Keratinocyte (primary cell): ENCODE data around the gene AKIRIN1. TPM values are rescaled to one million over a fixed set of nuclear protein-coding genes. Genes with fewer than 3 reads are reported as not detected.
A peak's percentile ranks its signal among the peaks of the same experiment; 100 is the strongest.

Experiments
- DNase-seq: peaks from one replicate; pipeline ENCODE4 v3.0.0-alpha.2; 2011; ENCODE audit warnings: low read depth, missing footprints, low spot score
- FAIRE-seq: peaks from 2 replicates; lab custom pipeline; 2011; peaks lifted over from hg19 to GRCh38; lab: Jason Lieb, UNC
- H2AFZ ChIP-seq: 2 replicates; pipeline ENCODE4 v1.6.0; 2012; ENCODE audit warnings: low read length, control low read depth, inconsistent platforms; ENCODE audit not compliant: control insufficient read depth
- H3K27ac ChIP-seq: 2 replicates; pipeline ENCODE4 v1.5.1; 2011; ENCODE audit warnings: low read length; ENCODE audit not compliant: control insufficient read depth, insufficient read depth
- H3K27me3 ChIP-seq: 3 replicates; pipeline ENCODE4 v1.6.0; 2011; ENCODE audit warnings: low read length; ENCODE audit not compliant: control insufficient read depth, insufficient read depth; ENCODE audit errors: extremely low read depth
- H3K36me3 ChIP-seq, 2 experiments: 2 replicates in 1 of 2; 3 replicates in 1 of 2; pipeline ENCODE4 v1.5.1; 2011; ENCODE audit warnings: low read length in 2 of 2, mild to moderate bottlenecking in 1 of 2; ENCODE audit not compliant: control insufficient read depth in 2 of 2, insufficient read depth in 2 of 2; ENCODE audit errors: extremely low read depth in 1 of 2
- H3K4me1 ChIP-seq: 3 replicates; pipeline ENCODE4 v1.5.1; 2011; ENCODE audit warnings: low read length; ENCODE audit not compliant: control insufficient read depth, insufficient read depth; ENCODE audit errors: extremely low read depth
- H3K4me2 ChIP-seq: 3 replicates; pipeline ENCODE4 v1.6.0; 2011; ENCODE audit warnings: low read depth, low read length; ENCODE audit not compliant: control insufficient read depth, insufficient read depth; ENCODE audit errors: extremely low read depth
- H3K4me3 ChIP-seq, 3 experiments: fragments of 200-600 bp in 1 of 3; sonication (generic) in 1 of 3; 2 replicates in 2 of 3; 3 replicates in 1 of 3; pipeline ENCODE4 v1.5.1; 2011 to 2016; ENCODE audit warnings: low read length in 3 of 3, mild to moderate bottlenecking in 3 of 3, control low read depth in 2 of 3, inconsistent platforms in 1 of 3, low read depth in 1 of 3, mixed read lengths in 1 of 3, mixed run types in 1 of 3, moderate library complexity in 1 of 3; ENCODE audit not compliant: control insufficient read depth in 2 of 3, insufficient read depth in 2 of 3; ENCODE audit errors: extremely low read depth in 1 of 3
- H3K79me2 ChIP-seq: 2 replicates; pipeline ENCODE4 v1.6.0; 2012; ENCODE audit warnings: low read length; ENCODE audit not compliant: control insufficient read depth, insufficient read depth
- H3K9ac ChIP-seq: 3 replicates; pipeline ENCODE4 v1.6.0; 2011; ENCODE audit warnings: low read length; ENCODE audit not compliant: control insufficient read depth, insufficient read depth; ENCODE audit errors: extremely low read depth
- H3K9me1 ChIP-seq: 3 replicates; pipeline ENCODE4 v1.6.0; 2011; ENCODE audit warnings: low read length; ENCODE audit not compliant: control insufficient read depth, insufficient read depth; ENCODE audit errors: extremely low read depth
- H3K9me3 ChIP-seq: 2 replicates; pipeline ENCODE4 v1.5.1; 2012; ENCODE audit warnings: low read depth, low read length; ENCODE audit not compliant: control insufficient read depth
- H4K20me1 ChIP-seq: 3 replicates; pipeline ENCODE4 v1.6.0; 2011; ENCODE audit warnings: low read length; ENCODE audit not compliant: control insufficient read depth, insufficient read depth; ENCODE audit errors: extremely low read depth
- CTCF ChIP-seq, 3 experiments: IDR thresholded peaks in 1 of 3; conservative IDR thresholded peaks in 1 of 3; optimal IDR thresholded peaks in 1 of 3; 2 replicates in 2 of 3; 3 replicates in 1 of 3; pipeline versions ENCODE3 to v1.5.1; 2011; ENCODE audit warnings: low read length in 3 of 3, mild to moderate bottlenecking in 3 of 3, moderate library complexity in 2 of 3, control low read depth in 1 of 3, inconsistent platforms in 1 of 3; ENCODE audit not compliant: insufficient read depth in 2 of 3; ENCODE audit errors: extremely low read depth in 1 of 3
- EZH2 ChIP-seq: IDR thresholded peaks from one replicate; pipeline ENCODE4 v1.6.1; 2012; ENCODE audit warnings: inconsistent platforms, mild to moderate bottlenecking, low read length, moderate library complexity
- dilution Hi-C: fragments of 300-500 bp; cut with MboI; formaldehyde crosslinking; loops from one replicate; pipeline ENCODE4 v1.7.0; 2020; ENCODE audit warnings: low sequenced_read_pairs; ENCODE audit not compliant: extremely low pct_ligation_motif_present
- polyA plus RNA-seq, 5 experiments: library from polyadenylated mRNA; depleted of rRNA in 3 of 5; stranded (reverse) in 3 of 5; stranded (forward) in 1 of 5; unstranded in 1 of 5; fragments of >200 nt; gene quantifications; 1 replicate in 1 of 5; 2 replicates in 3 of 5; 3 replicates in 1 of 5; pipeline versions ENCODE4 v1.2.1 to v1.2.3, GENCODE V29; 2011 to 2012; ENCODE audit warnings: missing spikeins in 2 of 5, low read depth in 1 of 5, low replicate concordance in 1 of 5

Gene AKIRIN1
- polyA plus RNA-seq, 1 donor (not counting 4 experiments of a cell fraction or from before 2014, with no cell fraction given) = 111 TPM

GRCh38 chr1:38958967-38959366, 32.1 kb upstream of the AKIRIN1 start:
- Histone ChIP-seq H3K36me3 (no peaks in the 10 kb centered on the region), H2AFZ (peak overlapping the region; percentile 83), H4K20me1 (no peaks in the 10 kb centered on the region), H3K4me2 (peak overlapping the region; percentile 65), H3K9ac (no peak overlapping the region), H3K79me2 (no peaks in the 10 kb centered on the region), H3K9me1 (no peaks in the 10 kb centered on the region), H3K9me3 (no peaks in the 10 kb centered on the region), H3K27me3 (no peaks in the 10 kb centered on the region), H3K4me3 (peak overlapping the region in 1 of 3 experiments; percentile 30), H3K4me1 (peaks cover 45% of the 10 kb centered on the region), H3K27ac (peak overlapping the region; percentile 68)
- dilution Hi-C loops = no loop called here
- DNase-seq (no peak), FAIRE-seq (peak; percentile 89)
- TF ChIP-seq EZH2 (no peak), CTCF (optimal IDR thresholded peaks at IDR 0.05 in 1 of 3, IDR thresholded peaks at IDR 0.05 in 1 of 3, conservative IDR thresholded peaks at IDR 0.05 in 1 of 3; ENCODE audit: extremely low read depth in 1 of 3, insufficient read depth in 2 of 3, low read length in 3 of 3) (no peak)

GRCh38 chr1:38962113-38962512, 29.0 kb upstream of the AKIRIN1 start:
- no peaks in the 10 kb centered on the region for H3K9me3 ChIP-seq
- H3K27me3 ChIP-seq = no peaks in the 10 kb centered on the region
- H3K27ac ChIP-seq = peak overlapping the region; percentile 85
- FAIRE-seq (peak; percentile 100), DNase-seq (peak; percentile 62)
- peaks cover 45% of the 10 kb centered on the region for H3K4me1 ChIP-seq
- dilution Hi-C loops = no loop called here
- peak overlapping the region; percentile 41 for H2AFZ ChIP-seq
- H3K9me1 ChIP-seq = no peaks in the 10 kb centered on the region
- H4K20me1 ChIP-seq = no peaks in the 10 kb centered on the region
- H3K9ac ChIP-seq = peak overlapping the region; percentile 43
- no peaks in the 10 kb centered on the region for H3K79me2 ChIP-seq
- H3K4me2 ChIP-seq = peak overlapping the region; percentile 45
- no peaks in the 10 kb centered on the region for H3K36me3 ChIP-seq
- H3K4me3 ChIP-seq = peak overlapping the region in 1 of 3 experiments; percentile 21
- no peak for TF ChIP-seq EZH2
- peak in 1 of 3 experiments; percentile 6 for TF ChIP-seq CTCF (optimal IDR thresholded peaks at IDR 0.05 in 1 of 3, IDR thresholded peaks at IDR 0.05 in 1 of 3, conservative IDR thresholded peaks at IDR 0.05 in 1 of 3; ENCODE audit: extremely low read depth in 1 of 3, insufficient read depth in 2 of 3, low read length in 3 of 3)
